T-helper 2 cell treated with Interferon-gamma antibody and Interleukin-4, amounts not matched to agents 100 ng/mL and 5 ng/mL, for 36 hours (primary cell): ENCODE results near the gene SLC22A23. TPM values are rescaled to one million over a fixed set of nuclear protein-coding genes. Genes with fewer than 3 reads are reported as not detected.

Experiments used
- intact Hi-C: fragments of 100-400 bp; cut with micrococcal nuclease; formaldehyde crosslinking; loops from one replicate; pipeline ENCODE4 v1.15.1; 2023
- total RNA-seq: library from RNA; stranded (reverse); gene quantifications from 2 replicates; pipeline ENCODE4 v1.2.3, GENCODE V29; 2022

SLC22A23 gene
- total RNA-seq, 1 donor from 2014 or later, result 0.27 TPM

DNA sequence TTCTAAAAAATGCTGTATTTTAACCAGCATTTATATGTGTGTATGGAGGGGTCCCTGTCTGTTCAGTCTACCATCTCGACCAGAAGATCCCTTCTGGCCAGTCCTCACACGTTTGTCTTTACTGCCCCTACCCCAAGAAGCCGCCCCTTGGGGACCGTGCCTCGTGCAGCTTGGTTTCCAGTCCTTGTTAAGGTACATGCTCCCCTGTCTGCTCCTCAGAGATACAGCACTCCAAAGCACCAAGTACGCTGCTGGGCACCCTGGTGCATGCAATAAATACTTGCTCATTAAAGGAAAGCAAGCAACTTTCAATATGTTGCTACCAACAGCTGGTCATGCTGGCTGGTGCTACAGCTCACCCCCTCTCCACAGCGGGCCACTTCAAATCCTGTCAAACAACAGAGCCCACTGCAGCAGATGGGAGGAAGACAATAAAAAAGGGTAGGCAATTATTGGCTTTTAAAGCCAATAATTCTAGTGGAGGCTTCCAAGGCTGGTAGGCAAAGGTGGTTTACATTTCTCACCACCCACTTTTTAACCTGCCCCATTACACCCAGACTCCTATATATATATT lies 136.5 kb downstream of the SLC22A23 start:
- intact Hi-C loops, result no loop called here

DNA sequence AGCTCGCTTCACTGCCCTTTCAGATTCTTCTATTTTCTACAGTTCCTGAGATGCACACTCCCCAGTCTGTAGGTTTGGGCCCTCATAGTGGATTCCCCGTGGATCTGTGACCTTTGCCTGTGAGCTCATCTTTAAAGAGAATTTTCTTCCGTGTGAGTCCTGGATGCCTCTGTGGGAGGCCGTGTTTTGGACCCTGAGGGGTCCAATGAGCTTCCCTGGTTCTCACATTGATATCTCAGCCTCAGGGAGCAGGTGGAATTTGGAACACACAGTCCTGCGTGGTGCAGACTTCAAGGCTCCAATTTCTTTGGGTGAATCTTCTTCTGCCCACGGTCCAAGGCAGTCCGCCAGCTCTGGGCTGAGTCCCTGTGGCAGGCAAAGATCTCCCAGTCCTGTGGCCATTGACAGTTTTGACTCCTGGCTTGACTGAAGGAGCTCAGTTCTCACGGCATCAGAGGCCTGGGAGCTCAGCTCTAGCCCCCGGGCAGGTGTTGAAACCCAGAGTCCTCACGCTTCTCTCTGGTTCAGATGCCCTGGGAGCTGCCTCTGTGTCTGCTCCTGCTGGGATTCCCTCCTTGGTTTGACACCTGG lies 137.1 kb downstream of the SLC22A23 start:
- intact Hi-C loops, result no loop called here

DNA sequence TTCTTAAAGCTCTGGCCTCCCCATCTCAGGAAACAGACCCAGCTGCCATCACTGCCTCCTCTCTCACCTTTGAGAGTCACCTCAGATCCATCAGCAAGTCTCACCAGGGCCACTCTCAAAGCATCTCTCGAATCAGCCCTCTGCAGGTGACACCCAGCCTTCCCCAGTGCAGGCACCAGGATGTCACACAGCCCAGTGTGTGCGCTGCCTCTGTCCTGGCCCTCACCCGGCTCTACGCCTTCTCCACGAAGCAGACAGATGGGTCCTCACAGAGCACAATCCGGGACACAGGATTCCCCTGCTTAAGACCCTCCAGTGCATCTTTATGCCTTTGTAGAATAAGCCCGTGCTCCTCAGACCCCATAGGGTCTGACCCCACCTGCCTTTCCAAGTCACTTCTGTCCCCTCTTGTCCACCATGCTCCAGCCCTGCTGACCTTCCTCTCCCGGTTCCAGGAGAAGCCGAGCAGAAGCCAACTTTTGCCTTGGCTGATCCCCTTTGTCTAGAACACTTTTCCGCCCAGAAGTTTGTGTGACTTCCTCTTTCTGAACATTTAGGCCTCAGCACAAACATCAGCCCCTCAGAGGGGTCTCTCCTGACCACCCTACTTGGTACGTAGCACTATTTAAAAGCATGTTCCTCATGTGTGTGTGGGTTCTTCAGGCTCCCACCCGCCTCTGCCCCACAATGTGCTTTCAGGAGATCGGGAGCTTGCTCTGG lies 137.9 kb downstream of the SLC22A23 start:
- intact Hi-C loops, result no loop called here

DNA sequence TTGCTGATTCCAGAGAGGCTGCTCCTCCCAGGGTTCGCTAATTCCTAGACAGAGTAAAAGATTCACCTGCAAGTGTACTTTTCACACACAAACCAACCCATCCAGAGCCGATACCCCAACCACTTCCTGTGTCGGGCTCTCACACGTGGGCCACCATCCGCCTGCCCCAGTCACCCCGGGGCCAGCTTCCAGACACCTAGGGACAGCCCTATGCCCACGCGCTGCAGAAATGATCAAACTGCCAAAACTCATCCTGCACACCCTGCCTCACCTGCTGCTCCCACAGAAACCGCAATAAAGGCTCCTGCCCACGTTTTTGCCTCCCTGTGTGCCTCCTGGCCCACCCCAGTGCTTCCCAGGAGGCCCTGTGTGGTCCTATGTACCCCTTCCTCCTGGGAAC lies 138.6 kb downstream of the SLC22A23 start:
- intact Hi-C loops, result no loop called here

DNA sequence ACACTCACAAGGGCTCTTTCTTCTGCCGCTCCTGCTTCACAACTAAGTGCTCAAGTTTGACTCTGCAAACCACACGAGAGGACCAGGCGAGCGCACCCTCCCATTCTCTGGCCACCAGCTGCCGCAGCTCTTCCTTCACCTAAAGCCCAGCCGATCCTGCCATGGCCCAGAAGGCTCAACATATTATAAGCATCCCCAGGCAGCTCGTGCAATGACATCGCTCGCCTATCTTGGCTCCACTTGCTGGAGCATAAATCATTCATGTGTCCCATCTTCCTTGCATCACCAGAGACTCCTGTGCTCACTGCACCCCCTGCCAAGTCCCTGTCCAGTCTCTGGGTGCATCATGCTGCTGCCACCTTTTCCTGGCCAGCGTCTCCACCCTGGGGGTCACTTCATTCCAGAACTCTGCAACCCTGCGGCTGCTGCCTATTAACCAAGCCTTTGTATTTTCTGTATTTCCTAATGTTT lies 139.1 kb downstream of the SLC22A23 start:
- intact Hi-C loops, result no loop called here

DNA sequence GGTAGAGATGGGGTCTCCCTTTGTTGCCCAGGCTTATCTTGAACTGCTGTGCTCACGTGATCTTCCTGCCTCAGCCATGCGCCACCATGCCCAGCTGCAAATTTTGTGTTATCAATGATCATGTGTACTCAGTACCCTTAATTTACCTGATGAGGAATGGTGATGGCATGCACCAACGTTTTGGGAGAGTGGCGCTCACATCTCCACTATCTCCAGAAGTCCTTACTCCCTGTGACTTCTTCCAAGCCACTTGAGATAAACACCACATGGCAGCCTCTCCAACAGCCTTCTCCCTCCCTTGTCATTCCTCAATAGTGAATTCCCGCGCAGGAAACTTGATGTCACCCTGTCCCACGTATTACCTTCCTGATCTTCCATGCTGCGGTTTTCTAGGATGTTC lies 140.0 kb downstream of the SLC22A23 start:
- intact Hi-C loops, result no loop called here

DNA sequence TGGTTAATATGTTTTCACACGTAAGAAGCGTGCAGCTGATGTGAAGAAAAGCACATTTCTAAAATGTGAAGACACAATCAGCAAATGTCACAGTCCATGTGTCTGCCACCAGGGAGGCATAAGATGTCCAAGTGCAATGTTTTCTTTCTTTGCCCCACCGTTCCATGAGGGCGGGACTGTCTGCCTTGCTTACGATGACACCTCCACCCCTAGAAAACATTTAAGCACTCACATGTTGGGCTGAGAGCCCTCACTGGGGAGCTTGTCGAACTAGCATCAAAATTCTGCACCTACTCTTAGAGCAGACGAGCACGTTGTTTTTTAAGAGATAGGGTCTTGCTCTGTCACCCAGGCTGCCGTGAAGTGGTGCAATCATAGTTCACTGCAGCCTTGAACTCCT lies 140.5 kb downstream of the SLC22A23 start:
- intact Hi-C loops, result no loop called here

DNA sequence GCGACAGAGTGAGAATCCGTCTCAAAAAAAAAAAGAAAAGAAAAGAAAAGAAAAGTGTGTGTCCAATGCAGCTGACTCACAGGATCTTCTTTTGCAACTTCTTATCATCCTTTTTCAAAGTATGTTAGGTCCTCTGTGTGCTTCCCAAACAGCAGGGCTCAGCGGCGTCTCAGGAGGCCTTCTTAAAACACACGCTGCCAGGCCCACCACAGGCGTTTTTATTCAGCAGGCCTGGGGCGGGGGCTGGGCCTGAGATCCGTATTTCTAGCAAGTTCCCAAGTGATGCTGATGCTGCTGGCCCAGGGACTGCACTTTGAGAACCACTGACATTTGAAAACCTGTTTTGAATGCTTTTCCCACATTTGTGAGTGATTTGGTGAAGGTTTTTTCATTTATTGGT lies 141.0 kb downstream of the SLC22A23 start:
- intact Hi-C loops, result no loop called here

DNA sequence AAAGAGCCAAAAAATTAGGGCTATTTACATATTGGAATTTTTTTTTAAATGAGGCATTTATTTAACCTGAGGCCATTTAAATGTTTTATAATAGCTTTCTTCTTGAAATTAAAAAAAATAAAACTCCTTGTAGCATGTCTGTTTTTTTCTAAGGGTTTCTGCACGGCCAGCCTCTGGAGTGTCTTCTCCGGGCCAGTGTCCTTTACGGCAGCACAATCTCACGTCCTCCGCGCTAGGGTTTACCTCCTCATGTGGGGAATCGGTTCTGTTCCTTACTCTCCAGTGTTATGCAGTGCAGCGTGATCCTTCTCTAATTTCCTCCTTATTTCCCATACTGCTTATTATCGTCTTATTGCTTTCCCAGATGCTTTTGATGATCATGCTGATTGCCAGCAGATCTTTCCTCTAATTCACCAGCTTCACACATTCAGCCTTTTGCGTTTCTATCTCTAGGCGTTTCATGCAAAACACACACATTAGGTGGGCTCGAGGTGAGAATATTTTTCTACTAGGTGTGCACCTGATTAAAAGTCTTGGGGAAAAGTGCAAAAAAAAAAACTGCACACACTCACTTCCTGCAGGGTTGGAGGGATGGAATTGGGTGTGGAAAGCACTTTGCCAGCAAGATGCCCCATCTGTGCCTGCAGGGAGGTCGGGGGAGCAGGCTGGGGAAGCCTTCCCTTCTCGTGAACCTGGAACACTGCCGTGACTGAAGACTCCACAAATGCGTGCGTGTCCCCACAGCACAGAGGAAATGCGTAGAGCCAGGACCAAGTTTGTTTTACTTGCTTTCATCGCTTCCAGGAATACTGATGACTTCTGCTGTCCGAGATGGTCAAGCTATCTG lies 142.0 kb downstream of the SLC22A23 start:
- intact Hi-C loops, result no loop called here

DNA sequence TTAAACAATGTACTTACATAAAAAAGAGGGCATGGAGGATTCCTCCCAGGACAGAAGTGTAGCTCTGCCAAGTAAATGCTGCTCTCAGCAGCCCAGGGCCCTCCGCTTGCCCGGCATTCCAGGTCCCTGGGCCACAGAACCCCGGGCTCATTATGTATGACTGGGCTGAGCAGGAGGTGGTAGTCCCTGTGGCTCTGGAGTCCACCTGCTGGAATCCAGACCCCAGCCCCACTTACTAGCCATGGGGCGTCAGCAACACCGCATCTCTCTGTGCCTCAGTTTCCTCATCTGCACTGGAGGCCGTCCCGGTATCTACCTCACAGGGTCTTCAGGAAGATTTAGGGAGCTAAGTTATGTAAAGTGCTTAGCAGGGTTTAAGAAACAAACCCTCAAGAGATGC lies 142.7 kb downstream of the SLC22A23 start:
- intact Hi-C loops, result no loop called here

DNA sequence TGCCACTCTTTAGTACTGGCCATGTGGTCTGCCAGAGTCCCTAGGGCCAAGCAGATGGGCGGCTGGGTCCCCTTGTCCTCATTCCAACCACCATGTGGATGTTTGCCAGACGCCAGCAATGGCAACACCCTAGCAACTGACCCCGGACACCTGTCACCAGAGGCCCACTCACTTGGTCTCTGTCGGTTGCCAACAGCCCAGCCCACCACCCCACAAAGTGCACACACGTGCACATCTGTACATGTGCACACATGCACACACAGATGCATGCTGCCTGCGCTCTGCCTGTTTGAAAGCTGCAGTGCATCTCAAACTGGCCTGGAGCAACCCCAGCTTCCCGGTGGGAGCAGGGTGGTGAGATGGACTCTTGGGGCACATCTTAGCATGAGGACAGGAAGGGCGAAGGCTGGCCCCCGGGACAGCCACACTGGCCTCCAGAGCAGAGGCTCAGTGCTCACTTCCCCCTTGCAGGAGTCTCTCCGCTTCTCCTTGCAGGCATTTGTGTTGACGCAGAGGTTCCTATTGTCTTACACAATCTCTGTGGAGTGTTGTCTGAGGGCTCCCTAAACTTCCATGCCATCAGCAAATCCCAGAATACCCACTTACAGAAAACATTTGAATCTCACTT lies 144.1 kb downstream of the SLC22A23 start:
- intact Hi-C loops, result no loop called here

DNA sequence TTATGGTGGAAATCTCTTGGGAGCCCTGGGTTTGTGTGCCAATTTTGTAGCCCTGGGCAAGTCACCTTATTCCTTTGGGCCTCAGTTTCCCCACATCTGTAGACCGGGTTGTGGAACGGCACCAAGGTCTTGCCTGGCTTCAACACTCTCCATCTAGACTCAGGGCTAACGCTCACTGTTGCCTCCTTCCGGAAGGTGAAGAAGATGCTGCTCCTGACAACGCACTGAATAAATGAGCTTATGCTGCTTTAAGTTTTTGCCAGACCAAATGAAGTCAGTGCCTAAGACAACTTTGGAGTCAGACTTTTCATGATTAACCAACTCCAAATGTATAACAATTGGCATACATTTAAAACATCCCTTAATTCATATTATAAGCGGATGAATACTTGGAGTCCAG lies 145.0 kb downstream of the SLC22A23 start:
- intact Hi-C loops, result no loop called here

DNA sequence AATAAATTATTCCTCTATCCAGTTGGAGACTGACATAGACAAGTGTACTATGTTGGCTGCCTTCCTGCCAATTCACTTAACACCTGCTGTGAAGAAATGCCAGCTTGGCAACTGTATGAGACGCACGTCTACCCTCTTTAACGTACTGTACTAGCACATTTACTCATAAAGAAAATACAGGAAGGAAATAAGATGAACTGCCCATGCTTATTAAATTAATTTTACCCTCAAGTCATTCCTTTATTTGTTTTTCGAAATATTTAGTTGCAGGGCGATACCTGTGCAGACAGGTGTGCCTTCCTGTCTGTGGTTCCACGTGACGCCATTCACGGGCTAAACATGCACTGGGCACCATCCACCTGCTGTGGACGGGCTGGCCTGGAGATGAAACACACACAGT lies 146.1 kb downstream of the SLC22A23 start:
- intact Hi-C loops, result no loop called here

DNA sequence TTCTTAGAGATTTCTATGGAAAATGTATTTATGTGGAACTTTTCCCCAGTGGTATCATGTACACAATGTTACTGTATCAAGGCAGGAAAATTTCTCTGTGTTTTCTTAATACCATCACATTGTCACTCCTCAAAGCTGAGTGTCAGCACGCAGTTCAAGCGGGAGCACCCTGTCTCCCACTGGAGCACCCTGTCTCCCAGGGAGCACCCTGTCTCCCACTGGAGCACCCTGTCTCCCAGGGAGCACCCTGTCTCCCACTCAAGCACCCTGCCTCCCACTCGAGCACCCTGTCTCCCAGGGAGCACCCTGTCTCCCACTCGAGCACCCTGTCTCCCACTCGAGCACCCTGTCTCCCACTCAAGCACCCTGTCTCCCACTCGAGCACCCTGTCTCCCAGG lies 146.8 kb downstream of the SLC22A23 start:
- intact Hi-C loops, result no loop called here

DNA sequence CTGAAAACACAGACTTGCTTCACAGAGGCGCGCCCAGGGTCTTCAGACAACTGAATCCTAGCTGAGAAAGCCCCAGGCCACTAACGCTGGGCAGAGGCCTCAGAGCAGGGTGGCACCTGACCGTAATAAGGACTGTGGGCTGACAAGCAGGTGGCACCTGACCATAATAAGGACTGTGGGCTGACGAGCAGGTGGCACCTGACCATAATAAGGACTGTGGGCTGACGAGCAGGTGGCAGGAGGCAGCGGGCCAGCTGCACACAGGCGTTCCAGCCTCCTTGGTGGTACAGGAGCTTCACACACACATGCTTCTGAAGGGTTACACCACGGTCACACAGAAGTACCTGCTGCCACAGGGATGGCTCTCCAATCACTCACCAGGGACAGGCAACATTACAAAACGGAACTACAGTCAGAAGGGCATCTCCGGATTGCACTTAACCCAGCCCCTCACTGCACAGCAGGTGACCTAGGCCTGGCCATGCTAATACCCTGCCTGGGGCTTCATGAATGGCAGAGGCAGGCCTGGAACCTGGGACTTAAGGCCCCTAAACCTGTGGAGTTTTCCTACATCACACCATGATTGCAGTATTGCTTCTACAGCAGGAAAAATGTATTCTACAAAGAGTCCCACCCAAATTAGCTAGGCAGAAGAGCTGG lies 147.3 kb downstream of the SLC22A23 start:
- intact Hi-C loops, result no loop called here

DNA sequence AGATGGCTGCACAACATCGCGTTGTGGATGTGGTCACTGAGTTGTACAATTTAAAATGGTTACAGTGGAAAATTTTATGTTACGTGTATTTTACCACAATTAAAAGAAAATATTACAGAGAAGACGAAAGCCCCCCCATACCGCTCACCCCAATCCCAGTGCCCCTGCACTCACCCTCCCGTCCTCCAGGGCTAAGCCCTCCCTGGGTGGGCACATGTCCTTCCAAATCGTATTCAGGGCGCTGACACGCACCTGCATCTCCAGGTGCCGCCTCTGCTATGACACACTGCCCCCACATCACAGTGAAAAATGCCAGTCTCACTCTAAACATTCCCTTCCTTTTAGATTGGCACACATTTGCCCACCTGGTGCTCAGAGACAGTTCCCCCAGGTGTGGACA lies 148.7 kb downstream of the SLC22A23 start:
- intact Hi-C loops, result no loop called here

DNA sequence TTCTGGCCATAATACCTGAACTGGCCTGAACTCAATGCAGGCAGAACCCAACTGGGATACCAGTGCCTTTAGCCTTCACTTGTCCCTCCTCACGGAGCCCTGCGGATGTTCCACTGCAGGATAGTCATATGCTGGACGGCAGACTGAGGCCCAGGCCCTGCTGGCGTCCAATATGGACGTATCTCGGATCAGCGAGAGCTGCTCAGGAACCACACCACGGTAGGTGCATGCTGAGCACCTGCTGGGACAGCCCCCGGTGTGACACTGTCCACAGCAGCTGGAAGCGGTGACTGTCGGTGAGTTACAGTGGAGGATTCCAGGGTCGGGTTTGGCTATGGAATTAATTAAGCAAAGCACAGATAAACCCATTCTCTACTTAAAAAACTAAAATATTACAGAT lies 149.4 kb downstream of the SLC22A23 start:
- intact Hi-C loops, result no loop called here

DNA sequence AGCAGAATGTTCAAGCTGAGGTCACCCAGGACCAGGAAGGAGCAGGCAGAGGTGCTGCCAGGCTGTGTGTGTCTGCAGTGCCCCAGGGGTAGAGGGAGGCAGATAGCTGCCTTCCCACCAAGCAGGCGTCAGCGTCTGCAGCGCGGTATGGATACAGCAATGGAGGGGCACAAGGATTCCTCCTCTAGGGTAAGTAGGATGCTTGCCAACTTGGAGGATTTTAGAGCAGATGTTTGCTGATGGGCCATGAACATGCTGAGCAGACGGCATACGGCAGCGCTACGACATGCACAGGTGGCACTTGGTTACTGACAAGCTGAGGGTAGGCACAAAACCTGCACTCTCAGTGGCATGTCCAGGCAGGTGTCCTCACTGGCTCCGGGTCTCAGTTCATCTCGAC lies 150.0 kb downstream of the SLC22A23 start:
- intact Hi-C loops, result no loop called here

DNA sequence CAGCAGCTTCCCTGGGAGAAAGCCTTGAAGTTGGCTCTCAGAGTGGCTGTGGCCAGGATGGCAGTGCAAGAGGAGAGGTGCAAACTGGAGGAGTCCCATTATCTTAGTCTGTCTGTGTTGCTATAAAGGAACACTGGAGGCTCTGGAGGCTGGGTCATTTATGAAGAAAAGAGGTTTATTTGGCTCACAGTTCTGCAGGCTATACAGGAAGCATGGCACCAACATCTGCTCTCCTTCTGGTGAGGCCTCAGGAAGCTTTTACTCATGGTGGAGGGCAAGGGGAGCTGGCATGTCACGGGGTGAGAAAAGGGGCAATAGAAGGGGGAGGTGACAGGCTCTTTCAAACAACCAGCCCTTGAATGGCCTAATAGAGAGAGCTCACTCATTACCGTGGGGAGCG lies 151.0 kb downstream of the SLC22A23 start:
- intact Hi-C loops, result no loop called here

DNA sequence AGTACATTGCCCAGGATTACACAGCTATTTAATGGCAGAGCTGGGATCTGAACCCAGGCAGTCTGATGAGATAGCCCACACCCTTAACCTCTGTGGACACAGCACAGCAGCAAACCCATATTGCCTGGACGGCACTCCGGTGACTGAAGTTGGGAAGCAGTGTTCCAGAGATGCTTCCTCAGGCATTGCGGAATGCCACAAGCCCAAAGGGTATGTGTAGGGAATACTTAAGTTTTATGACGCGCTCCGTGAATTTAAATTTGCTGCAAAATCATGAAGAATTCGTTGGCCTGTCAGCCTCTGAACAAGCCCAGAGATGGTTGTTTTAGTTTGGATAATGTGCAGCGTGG lies 151.7 kb downstream of the SLC22A23 start:
- intact Hi-C loops, result no loop called here
